ENCODE results near the gene CD300LD. TPM values are rescaled to one million over a fixed set of nuclear protein-coding genes. Genes with fewer than 3 reads are reported as not detected.

CD300LD gene
- total RNA-seq, 1 experiment from 2014 or later, result not detected

DNA sequence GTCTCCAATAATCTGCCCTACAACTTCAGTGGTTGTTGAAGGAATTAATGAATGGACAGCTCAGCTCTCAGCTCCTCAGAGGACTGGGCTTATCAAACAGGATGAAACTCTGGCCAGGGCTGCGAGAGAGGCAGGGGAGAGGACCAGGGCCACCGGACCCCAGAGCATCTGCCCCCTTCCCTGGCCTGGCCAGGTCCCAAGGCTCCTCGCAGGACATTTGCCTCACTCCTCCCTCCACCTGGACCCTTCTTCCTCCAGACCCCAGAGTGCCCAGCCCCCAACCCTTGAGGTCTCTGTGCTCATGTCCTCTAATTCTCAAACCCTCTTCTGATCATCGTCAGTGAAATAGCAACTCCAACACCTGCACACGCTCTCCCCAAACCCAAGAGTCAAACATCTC lies 49.9 kb downstream of the CD300LD start:
- Histone ChIP-seq H3K27ac (no peak overlapping the region), H3K9me3 (replicated peaks) (0 out of 2 replicates have a peak, but pooled peaks cover 2% of the 10 kb centered on the region), H3K36me3 (no peaks in the 10 kb centered on the region), H3K4me3 (no peak overlapping the region), H3K4me1 (replicated peaks) (no peaks in the 10 kb centered on the region), H3K27me3 (replicated peaks) (peaks cover 73% of the 10 kb centered on the region)
- DNase-seq (ENCODE audit: low read depth in 1 of 2, low spot score in 2 of 2), result no peak

DNA sequence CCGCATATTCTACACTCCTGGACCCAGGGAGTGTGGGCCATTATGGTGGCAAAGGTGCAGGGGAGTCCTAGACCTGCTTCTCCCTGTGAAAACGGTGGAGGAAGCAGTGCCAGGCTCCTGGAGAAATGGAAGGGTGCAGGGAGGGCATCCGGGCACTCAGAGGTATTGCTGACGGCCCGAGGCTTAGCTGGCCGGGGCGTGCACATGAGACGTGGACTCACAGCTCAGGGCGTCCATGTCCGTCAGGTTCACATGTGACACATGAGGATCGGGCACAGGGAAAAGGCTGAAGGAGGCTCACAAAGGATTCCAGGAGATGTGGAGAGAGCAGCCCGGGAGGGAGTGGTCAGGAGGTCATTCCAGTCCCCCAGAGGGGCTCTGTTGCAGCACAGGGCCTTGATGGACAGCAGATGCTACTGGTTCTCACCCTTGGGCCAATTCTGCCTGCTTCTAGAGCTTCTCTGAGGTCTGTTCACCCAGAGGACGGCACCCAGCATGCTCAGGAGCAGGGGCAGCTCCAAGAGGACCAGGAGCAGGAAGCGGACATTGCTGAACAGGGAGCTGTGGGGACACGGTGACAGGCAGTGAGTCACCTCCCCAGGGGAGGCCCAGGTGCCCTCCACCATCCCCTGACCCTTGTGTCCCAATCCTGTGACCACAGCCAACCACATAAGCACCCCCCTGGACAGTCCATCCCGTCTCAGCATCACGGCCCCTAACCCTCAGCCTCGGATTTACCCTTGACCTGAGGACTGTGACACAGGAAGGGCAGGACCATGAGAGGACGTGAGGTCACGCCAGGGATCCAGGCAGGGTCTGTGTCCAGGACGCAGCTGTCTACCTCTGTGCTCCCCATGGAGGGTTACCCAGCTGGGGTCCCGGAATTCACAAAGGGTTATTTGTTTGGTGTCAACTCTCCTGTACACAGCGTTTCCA lies 50.6 kb downstream of the CD300LD start:
- Histone ChIP-seq H3K4me1 (replicated peaks) (no peaks in the 10 kb centered on the region), H3K4me3 (no peak overlapping the region), H3K36me3 (no peaks in the 10 kb centered on the region), H3K27me3 (replicated peaks) (peaks cover 73% of the 10 kb centered on the region), H3K27ac (no peak overlapping the region), H3K9me3 (replicated peaks) (0 out of 2 replicates have a peak, but pooled peaks cover 2% of the 10 kb centered on the region)
- no peak for DNase-seq (ENCODE audit: low read depth in 1 of 2, low spot score in 2 of 2)

DNA sequence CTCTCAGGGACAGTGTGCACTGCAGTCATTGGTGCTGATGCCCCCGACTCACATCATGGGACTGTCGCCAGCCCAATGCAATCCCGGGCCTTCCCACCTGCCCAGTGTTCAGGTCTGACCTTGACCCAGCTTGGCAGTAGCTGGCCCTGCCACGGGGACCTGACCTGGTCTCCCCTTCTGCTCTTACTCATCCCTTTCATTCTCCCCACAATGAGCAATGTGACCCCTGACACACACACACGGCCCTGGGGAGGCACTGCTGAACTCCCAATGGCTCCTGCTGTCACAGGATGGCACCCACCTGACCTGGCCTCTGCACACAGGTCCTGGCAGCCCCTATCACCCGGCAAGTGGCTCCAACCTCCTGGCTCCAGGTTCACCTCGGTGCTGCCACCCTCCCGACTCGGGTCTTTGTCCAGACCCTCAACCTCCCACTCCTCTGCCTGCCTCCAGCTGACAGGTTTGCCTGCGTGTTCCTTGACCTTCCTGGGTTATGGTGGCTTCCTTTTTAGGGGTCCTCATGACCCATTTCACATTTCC lies 52.7 kb downstream of the CD300LD start:
- H3K27me3 ChIP-seq (replicated peaks), result peaks cover 72% of the 10 kb centered on the region
- no peak overlapping the region for H3K27ac ChIP-seq
- no peak for DNase-seq (ENCODE audit: low read depth in 1 of 2, low spot score in 2 of 2)
- no peaks in the 10 kb centered on the region for H3K36me3 ChIP-seq
- H3K9me3 ChIP-seq (replicated peaks), result 0 out of 2 replicates have a peak, but pooled peaks cover 2% of the 10 kb centered on the region
- no peak overlapping the region for H3K4me3 ChIP-seq
- no peaks in the 10 kb centered on the region for H3K4me1 ChIP-seq (replicated peaks)

DNA sequence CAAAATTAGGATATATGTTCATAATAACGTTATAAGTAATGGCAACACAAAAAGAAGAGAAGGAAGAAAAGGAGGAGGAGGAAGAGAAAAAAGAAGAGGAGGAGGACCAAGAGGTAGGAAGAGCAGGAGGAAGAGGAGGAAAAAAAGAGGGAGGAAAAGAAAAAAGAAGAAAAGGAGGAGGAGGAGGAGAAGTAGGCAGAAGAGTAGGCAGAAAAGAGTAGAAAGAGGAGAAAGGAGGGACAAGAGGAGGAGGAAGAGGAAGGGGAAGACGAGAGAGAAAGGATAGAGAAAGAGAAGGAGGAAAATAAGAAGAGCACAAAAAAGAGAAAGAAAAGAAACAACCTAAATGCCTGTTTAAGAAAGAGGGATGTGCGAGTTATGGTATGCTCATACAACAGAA lies 55.2 kb downstream of the CD300LD start:
- no peaks in the 10 kb centered on the region for H3K36me3 ChIP-seq
- H3K4me1 ChIP-seq (replicated peaks), result no peaks in the 10 kb centered on the region
- H3K27ac ChIP-seq, result no peak overlapping the region

GRCh38 chr17:74532115-74532514 lies 60.0 kb downstream of the CD300LD start:
- Histone ChIP-seq H3K4me1 (replicated peaks) (no peaks in the 10 kb centered on the region), H3K27me3 (replicated peaks) (peaks cover 47% of the 10 kb centered on the region), H3K36me3 (no peaks in the 10 kb centered on the region), H3K27ac (no peak overlapping the region), H3K9me3 (replicated peaks) (no peaks in the 10 kb centered on the region), H3K4me3 (no peak overlapping the region)
- DNase-seq (ENCODE audit: low read depth in 1 of 2, low spot score in 2 of 2), result peak in 1 of 2 experiments; percentile 31

More for the DNA sequence above, 55.2 kb downstream of the CD300LD start:
- Histone ChIP-seq H3K4me3 (no peak overlapping the region), H3K27me3 (replicated peaks) (peaks cover 58% of the 10 kb centered on the region), H3K9me3 (replicated peaks) (0 out of 2 replicates have a peak, but pooled peaks cover 2% of the 10 kb centered on the region)
- no peak for DNase-seq (ENCODE audit: low read depth in 1 of 2, low spot score in 2 of 2)

GRCh38 chr17:74531231-74531761 lies 60.8 kb downstream of the CD300LD start, which contains the start of gene CD300LB:
CD300LB (minus strand) TSS chr17:74531475; CDS start chr17:74531350, 125 bp downstream.
- Histone ChIP-seq H3K9me3 (replicated peaks) (no peaks in the 10 kb centered on the region), H3K27me3 (replicated peaks) (peaks cover 40% of the 10 kb centered on the region), H3K27ac (no peak within 1 kb of the TSS), H3K4me3 (no peak within 1 kb of the TSS), H3K36me3 (no peaks in the 10 kb centered on the region), H3K4me1 (replicated peaks) (no peaks in the 10 kb centered on the region)
- peak in 1 of 2 experiments; percentile 42 for DNase-seq (ENCODE audit: low read depth in 1 of 2, low spot score in 2 of 2)

- Histone ChIP-seq H3K36me3 (no peaks in the 10 kb centered on the region), H3K27me3 (replicated peaks) (peaks cover 42% of the 10 kb centered on the region), H3K27ac (no peak overlapping the region), H3K4me3 (no peak overlapping the region), H3K4me1 (replicated peaks) (no peaks in the 10 kb centered on the region), H3K9me3 (replicated peaks) (no peaks in the 10 kb centered on the region)
- no peak for DNase-seq (ENCODE audit: low read depth in 1 of 2, low spot score in 2 of 2)
Observed at GRCh38 chr17:74530831-74531150, 61.3 kb downstream of the CD300LD start.

Other genes with a start within 250 kb of the CD300LD start
- not detected in 2 replicates for gene BTBD17, start 230.4 kb downstream of the CD300LD start, total RNA-seq (2014; rRNA removed; shearing (Covaris generic))
- gene GPR142, start 224.8 kb downstream of the CD300LD start, total RNA-seq (2014; rRNA removed; shearing (Covaris generic)), result not detected in 2 replicates
- 46.5 and 48.4 TPM in 2 replicates for gene GPRC5C, start 160.2 kb downstream of the CD300LD start, total RNA-seq (2014; rRNA removed; shearing (Covaris generic))
- not detected in 2 replicates for gene CD300A, start 125.6 kb downstream of the CD300LD start, total RNA-seq (2014; rRNA removed; shearing (Covaris generic))
- gene CD300LB, start 60.8 kb downstream of the CD300LD start, total RNA-seq (2014; rRNA removed; shearing (Covaris generic)), result not detected in 2 replicates
- gene CD300C, start 46.2 kb downstream of the CD300LD start, total RNA-seq (2014; rRNA removed; shearing (Covaris generic)), result not detected in 2 replicates
- not detected in 2 replicates for gene CD300H, start 24.8 kb downstream of the CD300LD start, total RNA-seq (2014; rRNA removed; shearing (Covaris generic))
- not detected in 2 replicates for gene CD300E, start 31.5 kb upstream of the CD300LD start, total RNA-seq (2014; rRNA removed; shearing (Covaris generic))
- not detected in 2 replicates for gene CD300LF, start 120.6 kb upstream of the CD300LD start, total RNA-seq (2014; rRNA removed; shearing (Covaris generic))
- gene RAB37, start 145.0 kb upstream of the CD300LD start, total RNA-seq (2014; rRNA removed; shearing (Covaris generic)), result 1.6 and 3.0 TPM in 2 replicates
- gene NHERF1, start 156.3 kb upstream of the CD300LD start, total RNA-seq (2014; rRNA removed; shearing (Covaris generic)), result 41.6 and 62.1 TPM in 2 replicates
- 32.9 and 61.3 TPM in 2 replicates for gene NAT9, start 184.1 kb upstream of the CD300LD start, total RNA-seq (2014; rRNA removed; shearing (Covaris generic))